MM.1S (cell line): ENCODE measurements around the gene MARK4.

Source experiments
- DNase-seq: peaks from one replicate; pipeline ENCODE4 v3.0.0-alpha.2; 2015
- H2AFZ ChIP-seq: fragments of 300-600 bp; sonication (generic); 2 replicates; pipeline ENCODE4 v1.6.0; 2016; ENCODE audit warnings: antibody characterized with exemption, low read length
- H3F3A ChIP-seq: fragments of 300-600 bp; sonication (generic); 2 replicates; pipeline ENCODE4 v1.6.1; 2016; ENCODE audit warnings: mild to moderate bottlenecking, antibody characterized with exemption, low read length, moderate library complexity, mixed read lengths; ENCODE audit not compliant: insufficient read depth
- H3K27ac ChIP-seq: fragments of 300-600 bp; sonication (generic); 2 replicates; pipeline ENCODE4 v1.5.1; 2016; ENCODE audit warnings: mild to moderate bottlenecking, low read length
- H3K27me3 ChIP-seq: fragments of 300-600 bp; sonication (generic); replicated peaks from 2 replicates; pipeline ENCODE4 v1.6.0; 2016; ENCODE audit warnings: low read length; ENCODE audit not compliant: insufficient read depth
- H3K36me3 ChIP-seq: fragments of 300-600 bp; sonication (generic); replicated peaks from 2 replicates; pipeline ENCODE4 v1.6.1; 2016; ENCODE audit warnings: mild to moderate bottlenecking, low read length, mixed read lengths; ENCODE audit not compliant: insufficient read depth
- H3K4me1 ChIP-seq: fragments of 300-600 bp; sonication (generic); 2 replicates; pipeline ENCODE4 v1.6.1; 2016; ENCODE audit warnings: low read length, mixed read lengths
- H3K4me2 ChIP-seq: fragments of 300-600 bp; sonication (generic); 2 replicates; pipeline ENCODE4 v1.6.0; 2016; ENCODE audit warnings: low read depth, low read length
- H3K4me3 ChIP-seq: fragments of 300-600 bp; sonication (generic); 2 replicates; pipeline ENCODE4 v1.5.1; 2016; ENCODE audit warnings: low read length, mixed read lengths
- H3K79me2 ChIP-seq: fragments of 300-600 bp; sonication (generic); 2 replicates; pipeline ENCODE4 v1.6.1; 2016; ENCODE audit warnings: mixed run types, low read length, mixed read lengths
- H3K9ac ChIP-seq: fragments of 300-600 bp; sonication (generic); 2 replicates; pipeline ENCODE4 v1.6.1; 2016; ENCODE audit warnings: low read length, mixed read lengths
- H3K9me2 ChIP-seq: fragments of 300-600 bp; sonication (generic); replicated peaks from 2 replicates; pipeline ENCODE4 v1.6.1; 2016; ENCODE audit warnings: mild to moderate bottlenecking, low read length, mixed read lengths; ENCODE audit not compliant: insufficient read depth
- H3K9me3 ChIP-seq: fragments of 300-600 bp; sonication (generic); replicated peaks from 2 replicates; pipeline ENCODE4 v1.6.1; 2016; ENCODE audit warnings: mild to moderate bottlenecking, low read length, mixed read lengths; ENCODE audit not compliant: insufficient read depth
- H4K20me1 ChIP-seq: fragments of 300-600 bp; sonication (generic); 2 replicates; pipeline ENCODE4 v1.6.1; 2016; ENCODE audit warnings: mild to moderate bottlenecking, low read length, moderate library complexity, mixed read lengths; ENCODE audit not compliant: insufficient read depth
- EZH2 ChIP-seq: fragments of 300-600 bp; sonication (generic); optimal IDR thresholded peaks from 2 replicates; pipeline ENCODE3; 2017; ENCODE audit warnings: low read depth, mild to moderate bottlenecking, antibody characterized with exemption, low read length, mixed read lengths
- EZH2phosphoT487 ChIP-seq: fragments of 300-600 bp; sonication (generic); IDR thresholded peaks from 2 replicates; pipeline ENCODE4 v1.6.1; 2018; ENCODE audit warnings: antibody characterized with exemption, low read length
- TF ChIP-seq, protein P1 (sequence below): fragments of 300-600 bp; sonication (generic); IDR thresholded peaks from 2 replicates; pipeline ENCODE4 v1.5.1; 2016; ENCODE audit warnings: antibody characterized with exemption, low read length, mixed read lengths

Gene MARK4

DNA sequence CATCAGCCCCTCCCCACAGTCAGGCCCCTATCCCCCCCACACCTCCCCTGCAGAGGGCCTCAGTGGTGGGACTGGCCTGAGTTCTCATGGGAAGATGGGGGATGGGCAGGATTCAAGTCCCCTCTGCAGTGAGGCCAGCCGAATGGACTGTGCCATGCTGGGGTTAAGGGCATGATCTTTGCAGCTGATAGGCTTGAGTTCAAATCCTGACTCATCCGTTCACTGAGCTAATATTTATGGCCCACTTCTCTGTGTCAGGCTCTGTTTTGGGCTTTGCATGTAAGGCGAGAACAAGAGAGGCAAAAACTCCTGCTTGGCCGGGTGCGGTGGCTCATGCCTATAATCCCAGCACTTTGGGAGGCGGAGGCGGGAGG is 20.7 kb downstream of the MARK4 start:
- no peaks in the 10 kb centered on the region for H3K27me3 ChIP-seq
- no peak overlapping the region for H3K27ac ChIP-seq
- H2AFZ ChIP-seq: no peak overlapping the region
- no peaks in the 10 kb centered on the region for H3K9me3 ChIP-seq
- no peak for DNase-seq
- no peaks in the 10 kb centered on the region for H3F3A ChIP-seq
- H3K79me2 ChIP-seq: no peaks in the 10 kb centered on the region
- no peak overlapping the region for H3K4me2 ChIP-seq
- H3K4me1 ChIP-seq: no peaks in the 10 kb centered on the region
- H3K9me2 ChIP-seq: no peaks in the 10 kb centered on the region
- TF ChIP-seq EZH2: no peak
- TF ChIP-seq, protein P1, sequence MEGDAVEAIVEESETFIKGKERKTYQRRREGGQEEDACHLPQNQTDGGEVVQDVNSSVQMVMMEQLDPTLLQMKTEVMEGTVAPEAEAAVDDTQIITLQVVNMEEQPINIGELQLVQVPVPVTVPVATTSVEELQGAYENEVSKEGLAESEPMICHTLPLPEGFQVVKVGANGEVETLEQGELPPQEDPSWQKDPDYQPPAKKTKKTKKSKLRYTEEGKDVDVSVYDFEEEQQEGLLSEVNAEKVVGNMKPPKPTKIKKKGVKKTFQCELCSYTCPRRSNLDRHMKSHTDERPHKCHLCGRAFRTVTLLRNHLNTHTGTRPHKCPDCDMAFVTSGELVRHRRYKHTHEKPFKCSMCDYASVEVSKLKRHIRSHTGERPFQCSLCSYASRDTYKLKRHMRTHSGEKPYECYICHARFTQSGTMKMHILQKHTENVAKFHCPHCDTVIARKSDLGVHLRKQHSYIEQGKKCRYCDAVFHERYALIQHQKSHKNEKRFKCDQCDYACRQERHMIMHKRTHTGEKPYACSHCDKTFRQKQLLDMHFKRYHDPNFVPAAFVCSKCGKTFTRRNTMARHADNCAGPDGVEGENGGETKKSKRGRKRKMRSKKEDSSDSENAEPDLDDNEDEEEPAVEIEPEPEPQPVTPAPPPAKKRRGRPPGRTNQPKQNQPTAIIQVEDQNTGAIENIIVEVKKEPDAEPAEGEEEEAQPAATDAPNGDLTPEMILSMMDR: no peak
- no peak for TF ChIP-seq EZH2phosphoT487
- no peaks in the 10 kb centered on the region for H4K20me1 ChIP-seq
- H3K9ac ChIP-seq: no peak overlapping the region
- no peak overlapping the region for H3K4me3 ChIP-seq
- H3K36me3 ChIP-seq: no peaks in the 10 kb centered on the region

DNA sequence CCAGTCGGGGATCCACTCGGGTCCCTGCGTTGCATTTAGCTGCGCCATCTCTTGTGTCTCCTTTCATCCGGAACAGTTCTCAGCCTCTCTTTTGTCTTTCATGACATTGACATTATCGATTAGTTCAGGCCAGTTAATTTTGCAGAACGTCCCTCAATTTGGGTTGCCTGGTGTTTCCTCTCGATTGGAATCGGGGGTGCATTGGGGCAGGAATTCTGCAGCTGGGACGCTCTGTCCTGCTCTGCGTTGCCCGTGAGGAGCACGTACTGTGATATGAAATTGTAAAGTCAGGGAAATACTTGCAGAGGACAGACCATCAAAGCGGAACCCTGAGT is 22.4 kb downstream of the MARK4 start:
- Histone ChIP-seq H3F3A (no peaks in the 10 kb centered on the region), H3K9ac (no peak overlapping the region), H3K79me2 (no peaks in the 10 kb centered on the region), H3K4me1 (no peaks in the 10 kb centered on the region), H3K36me3 (no peaks in the 10 kb centered on the region), H3K9me2 (no peaks in the 10 kb centered on the region), H3K4me3 (no peak overlapping the region), H2AFZ (no peak overlapping the region), H3K27ac (no peak overlapping the region), H4K20me1 (no peaks in the 10 kb centered on the region), H3K9me3 (no peaks in the 10 kb centered on the region), H3K27me3 (no peaks in the 10 kb centered on the region), H3K4me2 (no peak overlapping the region)
- TF ChIP-seq EZH2 (no peak), EZH2phosphoT487 (no peak)
- TF ChIP-seq, protein P1: no peak
- DNase-seq: no peak

DNA sequence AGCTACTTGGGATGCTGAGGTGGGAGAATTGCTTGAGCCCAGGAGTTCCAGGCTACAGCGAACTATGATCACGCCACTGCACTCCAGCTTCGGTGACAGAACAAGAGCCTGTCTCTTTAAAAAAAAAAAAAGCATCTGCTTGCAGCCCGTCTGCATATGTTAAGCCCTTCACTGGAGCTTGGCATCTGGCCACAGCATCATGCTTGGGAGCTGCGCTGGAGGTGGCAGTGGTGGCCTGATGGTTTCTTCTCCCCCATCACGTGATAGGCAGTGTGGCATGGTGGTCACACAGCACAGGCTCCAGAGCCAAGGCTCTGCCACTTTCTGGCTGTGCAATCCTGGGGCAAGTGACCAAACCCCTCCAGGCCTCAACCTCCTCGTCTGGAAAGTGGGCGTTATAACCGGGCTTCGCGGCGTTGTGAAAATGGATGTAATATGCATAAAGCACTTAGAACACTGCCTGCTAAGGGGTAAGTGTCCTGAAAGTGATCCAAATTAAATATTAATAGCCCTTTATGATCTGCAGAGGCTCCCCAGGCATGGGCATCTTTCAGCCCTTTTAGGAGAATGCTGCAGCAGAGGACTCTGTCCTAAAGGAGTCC is 24.4 kb downstream of the MARK4 start:
- no peak for DNase-seq
- H3K4me3 ChIP-seq: no peak overlapping the region
- H3K79me2 ChIP-seq: no peaks in the 10 kb centered on the region
- no peaks in the 10 kb centered on the region for H3K27me3 ChIP-seq
- H3K27ac ChIP-seq: no peak overlapping the region
- H4K20me1 ChIP-seq: no peaks in the 10 kb centered on the region
- TF ChIP-seq, protein P1: no peak
- TF ChIP-seq EZH2phosphoT487 (no peak), EZH2 (no peak)
- no peaks in the 10 kb centered on the region for H3K4me1 ChIP-seq
- no peaks in the 10 kb centered on the region for H3F3A ChIP-seq
- H3K9me2 ChIP-seq: no peaks in the 10 kb centered on the region
- H3K4me2 ChIP-seq: no peak overlapping the region
- H3K36me3 ChIP-seq: no peaks in the 10 kb centered on the region
- H2AFZ ChIP-seq: no peak overlapping the region
- H3K9ac ChIP-seq: no peak overlapping the region
- no peaks in the 10 kb centered on the region for H3K9me3 ChIP-seq
